ENCODE results near the gene PRH2. TPM values are rescaled to one million over a fixed set of nuclear protein-coding genes. Genes with fewer than 3 reads are reported as not detected.

The PRH2 gene
- total and polyA plus RNA-seq, 9 of the 15 experiments (the other 6 are each of a cell fraction or from before 2014, with no cell fraction given): 0.18 to 0.81 (median 0.24) TPM; not detected in 6

DNA sequence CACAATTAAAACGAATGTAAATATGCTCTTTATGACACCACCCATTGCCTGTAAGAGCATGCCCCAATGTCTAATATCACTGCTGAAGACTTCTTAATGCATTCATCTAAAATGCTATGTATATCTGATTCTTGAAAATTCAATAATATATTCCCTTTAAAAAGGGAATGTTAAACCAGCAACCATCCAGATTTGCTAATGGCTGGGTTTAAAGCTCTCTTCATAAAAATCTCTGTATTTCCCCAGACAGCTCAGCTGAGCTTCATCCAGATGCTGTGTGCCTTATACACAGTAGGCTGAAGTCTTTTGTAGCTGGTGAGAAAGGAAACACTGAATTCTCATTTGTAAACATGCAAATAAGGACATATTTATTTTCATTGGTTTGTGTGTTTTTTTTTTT is 10.1 kb downstream of the PRH2 start, which contains the start of gene TAS2R14:
Gene TAS2R14 (minus strand): TSS at position 101 of the 400 bp plus-strand sequence. CDS start 56 bp downstream, at position 45.
- TF ChIP-seq, protein P1, sequence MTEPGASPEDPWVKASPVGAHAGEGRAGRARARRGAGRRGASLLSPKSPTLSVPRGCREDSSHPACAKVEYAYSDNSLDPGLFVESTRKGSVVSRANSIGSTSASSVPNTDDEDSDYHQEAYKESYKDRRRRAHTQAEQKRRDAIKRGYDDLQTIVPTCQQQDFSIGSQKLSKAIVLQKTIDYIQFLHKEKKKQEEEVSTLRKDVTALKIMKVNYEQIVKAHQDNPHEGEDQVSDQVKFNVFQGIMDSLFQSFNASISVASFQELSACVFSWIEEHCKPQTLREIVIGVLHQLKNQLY (CRISPR knock-in tag; conservative IDR thresholded peaks at IDR 0.05): no peak
- H3K9ac ChIP-seq (ENCODE audit: insufficient read depth in 1 of 2, low read depth in 2 of 2, low read length in 2 of 2): no peak within 1 kb of the TSS
- peaks cover 0 to 7% of the 10 kb centered on the region in 2 experiments; a peak in 2 of 5 replicates for H3K4me1 ChIP-seq (replicated peaks in 1 of 2; ENCODE audit: control insufficient read depth in 2 of 2, insufficient read depth in 2 of 2, low read length in 2 of 2)
- no peak within 1 kb of the TSS for H3K4me3 ChIP-seq
- intact Hi-C loops (cut with micrococcal nuclease) (no loop called here), in situ Hi-C loops (cut with MboI) (no loop called here)
- H3K27me3 ChIP-seq (ENCODE audit: control insufficient read depth in 2 of 2, insufficient read depth in 2 of 2, low read length in 2 of 2): no peaks in the 10 kb centered on the region
- no peaks in the 10 kb centered on the region for H3K9me3 ChIP-seq (replicated peaks; ENCODE audit: control insufficient read depth, insufficient read depth, low read depth, low read length)
- BruUV-seq (replicated peaks): no TSS peak
- 17% methylated on average over 1 of the region's 1 CpG for WGBS (ENCODE audit: insufficient coverage, low coverage, missing lambda C conversion rate)
- no peak within 1 kb of the TSS for H3K4me2 ChIP-seq (ENCODE audit: insufficient read depth, low read length)
- CTCF ChIA-PET (ENCODE audit: low intra/inter-chr PET ratio): no interaction called here
- H2AFZ ChIP-seq (ENCODE audit: low read depth, low read length): no peak within 1 kb of the TSS
- no peaks in the 10 kb centered on the region for H3K9me1 ChIP-seq (ENCODE audit: control insufficient read depth, insufficient read depth, low read length)
- POLR2A ChIA-PET: interaction anchor here (1.3 kb wide), 1 partner anchor 22 kb away, joined by 3 read pairs; no protein-coding TSS in a partner anchor
- H3K36me3 ChIP-seq (ENCODE audit: control insufficient read depth, insufficient read depth, low read length): no peaks in the 10 kb centered on the region
- no peak within 1 kb of the TSS for H3K27ac ChIP-seq (ENCODE audit: extremely low read depth, low read depth, low read length)
- ATAC-seq (no peak), FAIRE-seq (no peak), DNase-seq (ENCODE audit: extremely low read depth in 1 of 4, low spot score in 3 of 4) (no peak)
- no peaks in the 10 kb centered on the region for H4K20me1 ChIP-seq (replicated peaks; ENCODE audit: control insufficient read depth, insufficient read depth, low read length)
- no peaks in the 10 kb centered on the region for H3K79me2 ChIP-seq (ENCODE audit: control insufficient read depth, insufficient read depth, low read length)

DNA sequence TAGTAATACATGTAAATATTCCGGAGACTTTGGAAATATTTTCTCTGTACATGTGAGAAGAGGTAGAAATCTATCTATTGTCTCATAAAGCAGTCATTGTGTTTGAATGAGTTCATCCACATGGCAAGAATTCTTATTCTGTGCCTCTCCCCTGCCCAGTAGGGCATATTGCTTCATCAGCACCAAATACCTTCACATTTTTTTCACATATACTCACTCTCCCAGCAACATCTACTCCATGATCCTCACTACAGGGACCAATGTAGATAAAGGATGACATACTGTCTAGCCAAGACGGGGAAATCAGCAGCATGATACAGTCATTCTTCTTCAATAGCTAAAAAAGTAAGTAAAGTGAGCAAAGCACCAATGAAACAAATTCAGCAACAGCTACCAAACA is 11.4 kb downstream of the PRH2 start:
- no peaks in the 10 kb centered on the region for H3K27me3 ChIP-seq (ENCODE audit: control insufficient read depth in 2 of 2, insufficient read depth in 2 of 2, low read length in 2 of 2)
- H3K79me2 ChIP-seq (ENCODE audit: control insufficient read depth, insufficient read depth, low read length): no peaks in the 10 kb centered on the region
- no TSS peak for BruUV-seq (replicated peaks)
- no peak overlapping the region for H3K27ac ChIP-seq (ENCODE audit: extremely low read depth, low read depth, low read length)
- ChIA-PET CTCF (ENCODE audit: low intra/inter-chr PET ratio) (no interaction called here), POLR2A (no interaction called here)
- peaks cover 0 to 7% of the 10 kb centered on the region in 2 experiments; a peak in 2 of 5 replicates for H3K4me1 ChIP-seq (replicated peaks in 1 of 2; ENCODE audit: control insufficient read depth in 2 of 2, insufficient read depth in 2 of 2, low read length in 2 of 2)
- no peak overlapping the region for H3K4me2 ChIP-seq (ENCODE audit: insufficient read depth, low read length)
- no peak for FAIRE-seq
- in situ Hi-C loops (cut with MboI): no loop called here
- no peaks in the 10 kb centered on the region for H3K36me3 ChIP-seq (ENCODE audit: control insufficient read depth, insufficient read depth, low read length)
- H3K9ac ChIP-seq (ENCODE audit: insufficient read depth in 1 of 2, low read depth in 2 of 2, low read length in 2 of 2): no peak overlapping the region
- intact Hi-C loops (cut with micrococcal nuclease): no loop called here
- 78% methylated on average over 2 of the region's 2 CpGs for WGBS (ENCODE audit: insufficient coverage, low coverage, missing lambda C conversion rate)
- H3K4me3 ChIP-seq: no peak overlapping the region
- no peaks in the 10 kb centered on the region for H3K9me3 ChIP-seq (replicated peaks; ENCODE audit: control insufficient read depth, insufficient read depth, low read depth, low read length)
- DNase-seq (ENCODE audit: extremely low read depth in 1 of 4, low spot score in 3 of 4): no peak
- H4K20me1 ChIP-seq (replicated peaks; ENCODE audit: control insufficient read depth, insufficient read depth, low read length): no peaks in the 10 kb centered on the region
- no peak overlapping the region for H2AFZ ChIP-seq (ENCODE audit: low read depth, low read length)
- H3K9me1 ChIP-seq (ENCODE audit: control insufficient read depth, insufficient read depth, low read length): no peaks in the 10 kb centered on the region
- ATAC-seq: no peak
- TF ChIP-seq ZC3H8 (IDR thresholded peaks at IDR 0.05) (no peak), NFXL1 (CRISPR knock-in tag; IDR thresholded peaks at IDR 0.05) (no peak), NFE2 (IDR thresholded peaks at IDR 0.05; ENCODE audit: low read depth) (no peak), ZNF146 (CRISPR knock-in tag; IDR thresholded peaks at IDR 0.05; ENCODE audit: unreplicated experiment) (no peak), ZNF224 (CRISPR knock-in tag; IDR thresholded peaks at IDR 0.05) (no peak), RFX7 (CRISPR knock-in tag; IDR thresholded peaks at IDR 0.05) (no peak), HDAC2 (IDR thresholded peaks at IDR 0.05) (no peak), KLF6 (CRISPR knock-in tag; IDR thresholded peaks at IDR 0.05; ENCODE audit: borderline replicate concordance) (no peak), IRF2 (CRISPR knock-in tag; IDR thresholded peaks at IDR 0.05) (no peak), DIDO1 (tag; IDR thresholded peaks at IDR 0.05; ENCODE audit: low read depth) (no peak), E2F3 (CRISPR knock-in tag; IDR thresholded peaks at IDR 0.05) (no peak), ZBTB17 (CRISPR knock-in tag; IDR thresholded peaks at IDR 0.05) (no peak), SPI1 (IDR thresholded peaks at IDR 0.05; ENCODE audit: borderline replicate concordance, low read depth, low read length) (no peak), FOXK1 (CRISPR knock-in tag; IDR thresholded peaks at IDR 0.05; ENCODE audit: borderline replicate concordance) (no peak)
- TF ChIP-seq, protein P2, sequence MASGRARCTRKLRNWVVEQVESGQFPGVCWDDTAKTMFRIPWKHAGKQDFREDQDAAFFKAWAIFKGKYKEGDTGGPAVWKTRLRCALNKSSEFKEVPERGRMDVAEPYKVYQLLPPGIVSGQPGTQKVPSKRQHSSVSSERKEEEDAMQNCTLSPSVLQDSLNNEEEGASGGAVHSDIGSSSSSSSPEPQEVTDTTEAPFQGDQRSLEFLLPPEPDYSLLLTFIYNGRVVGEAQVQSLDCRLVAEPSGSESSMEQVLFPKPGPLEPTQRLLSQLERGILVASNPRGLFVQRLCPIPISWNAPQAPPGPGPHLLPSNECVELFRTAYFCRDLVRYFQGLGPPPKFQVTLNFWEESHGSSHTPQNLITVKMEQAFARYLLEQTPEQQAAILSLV (tag; IDR thresholded peaks at IDR 0.05): no peak

Measured in K562 (cell line).